HCT116 (cell line): ENCODE results near the gene STING1. TPM values are rescaled to one million over a fixed set of nuclear protein-coding genes. Genes with fewer than 3 reads are reported as not detected.

Experiments used
- ATAC-seq: fragments of 200-7000 bp; cut with Tn5 transposase; 2 replicates; pipeline ENCODE4 v1.9.1; 2020; ENCODE audit warnings: mild to moderate bottlenecking, moderate library complexity
- BruUV-seq: library from RNA; stranded (reverse); fragments of 400-500 nt; replicated peaks from 2 replicates; lab custom pipeline; 2021; lab: Mats Ljungman, UMichigan
- CTCF ChIA-PET: fragments of 300-600 bp; sonication (Branson Sonifier 250); formaldehyde crosslinking; loops from one replicate; lab custom pipeline; 2021; ENCODE audit warnings: antibody characterized with exemption; lab: Charles Lee
- POLR2A ChIA-PET: fragments of 300-600, 350-600 bp; sonication (Branson Sonifier 250); formaldehyde crosslinking; loops from one replicate; lab custom pipeline; 2021; ENCODE audit warnings: antibody characterized with exemption; lab: Charles Lee
- RAD21 ChIA-PET, 2 experiments: fragments of 300-600 bp; sonication (Branson Sonifier 250); formaldehyde crosslinking; loops; one replicate each; lab custom pipeline; 2023; ENCODE audit warnings: low total read pairs in 2 of 2; ENCODE audit not compliant: uncharacterized antibody in 2 of 2, unreplicated experiment in 2 of 2, low non-redundant PET in 1 of 2; lab: Charles Lee
- DNase-seq: peaks from one replicate; pipeline ENCODE4 v3.0.0-alpha.2; 2010; ENCODE audit warnings: low read depth, low spot score
- H2AFZ ChIP-seq: fragments of 200-600 bp; shearing (Covaris generic), sonication (generic); 2 replicates; pipeline ENCODE4 v1.6.1; 2017; ENCODE audit warnings: low read depth, mixed run types, mixed read lengths, antibody characterized with exemption, low read length; ENCODE audit not compliant: poor library complexity, severe bottlenecking
- H3K27ac ChIP-seq: 2 replicates; pipeline ENCODE4 v1.5.1; 2012; ENCODE audit warnings: low read depth, low read length
- H3K27me3 ChIP-seq: fragments of 200-600 bp; sonication (generic); 2 replicates; pipeline ENCODE4 v1.6.1; 2016; ENCODE audit warnings: mixed run types, low read length, mixed read lengths; ENCODE audit not compliant: insufficient read depth
- H3K36me3 ChIP-seq, 2 experiments: fragments of 200-500 bp in 1 of 2; fragments of 200-600 bp in 1 of 2; sonication (Bioruptor generic) in 1 of 2; sonication (generic) in 1 of 2; 2 replicates each; pipeline versions ENCODE4 v1.5.1 to v1.6.1; 2014 to 2016; ENCODE audit warnings: low read length in 2 of 2, inconsistent platforms in 1 of 2, mixed read lengths in 1 of 2, mixed run types in 1 of 2; ENCODE audit not compliant: insufficient read depth in 2 of 2, control insufficient read depth in 1 of 2
- H3K4me1 ChIP-seq, 2 experiments: fragments of 200-600 bp in 1 of 2; sonication (generic) in 1 of 2; 2 replicates each; pipeline versions ENCODE4 v1.5.1 to v1.6.1; 2012 to 2017; ENCODE audit warnings: low read length in 2 of 2, inconsistent platforms in 1 of 2, mild to moderate bottlenecking in 1 of 2, mixed read lengths in 1 of 2, mixed run types in 1 of 2, moderate library complexity in 1 of 2; ENCODE audit not compliant: insufficient read depth in 2 of 2, control insufficient read depth in 1 of 2
- H3K4me2 ChIP-seq: fragments of 200-600 bp; sonication (generic); 2 replicates; pipeline ENCODE4 v1.6.1; 2017; ENCODE audit warnings: mixed run types, low read length, mixed read lengths
- H3K4me3 ChIP-seq, 2 experiments: fragments of 200-600 bp in 1 of 2; sonication (generic) in 1 of 2; replicated peaks in 1 of 2; 2 replicates each; pipeline ENCODE4 v1.5.1; 2011 to 2016; ENCODE audit warnings: low read length in 2 of 2, control low read depth in 1 of 2, low read depth in 1 of 2, mild to moderate bottlenecking in 1 of 2, mixed read lengths in 1 of 2, mixed run types in 1 of 2
- H3K79me2 ChIP-seq: fragments of 200-600 bp; sonication (generic); 2 replicates; pipeline ENCODE4 v1.6.1; 2017; ENCODE audit warnings: mild to moderate bottlenecking, mixed run types, low read length, moderate library complexity, mixed read lengths; ENCODE audit not compliant: insufficient read depth
- H3K9ac ChIP-seq: fragments of 200-600 bp; sonication (generic); 2 replicates; pipeline ENCODE4 v1.6.1; 2016; ENCODE audit warnings: low read length, mixed read lengths
- H3K9me2 ChIP-seq: fragments of 200-600 bp; sonication (generic), shearing (Covaris generic); 2 replicates; pipeline ENCODE4 v1.6.1; 2017; ENCODE audit warnings: mixed run types, mild to moderate bottlenecking, moderate library complexity; ENCODE audit not compliant: insufficient read depth
- H3K9me3 ChIP-seq, 2 experiments: fragments of 200-500 bp in 1 of 2; fragments of 200-600 bp in 1 of 2; sonication (Bioruptor generic) in 1 of 2; sonication (generic) in 1 of 2; 2 replicates each; pipeline ENCODE4 v1.6.1; 2014 to 2017; ENCODE audit warnings: low read length in 2 of 2, mixed read lengths in 2 of 2, inconsistent platforms in 1 of 2, low read depth in 1 of 2, mild to moderate bottlenecking in 1 of 2, mixed run types in 1 of 2, moderate library complexity in 1 of 2; ENCODE audit not compliant: control insufficient read depth in 1 of 2, insufficient read depth in 1 of 2
- H4K20me1 ChIP-seq: fragments of 200-600 bp; sonication (generic), shearing (Covaris generic); 2 replicates; pipeline ENCODE4 v1.6.1; 2017; ENCODE audit warnings: mixed run types, mild to moderate bottlenecking, moderate library complexity; ENCODE audit not compliant: insufficient read depth
- ATF3 ChIP-seq: IDR thresholded peaks from 2 replicates; pipeline ENCODE4 v1.6.1; 2012
- CBX3 ChIP-seq: IDR thresholded peaks from 2 replicates; pipeline ENCODE4 v1.6.1; 2012; ENCODE audit warnings: low read depth
- CEBPB ChIP-seq: IDR thresholded peaks from 2 replicates; pipeline ENCODE4 v1.6.1; 2012; ENCODE audit warnings: low read depth
- EGR1 ChIP-seq: IDR thresholded peaks from 2 replicates; pipeline ENCODE4 v1.6.1; 2012; ENCODE audit warnings: low read depth
- ELF1 ChIP-seq: IDR thresholded peaks from 2 replicates; pipeline ENCODE4 v1.6.1; 2012; ENCODE audit warnings: low read depth, borderline replicate concordance
- EZH2 ChIP-seq: fragments of 200-600 bp; sonication (generic); IDR thresholded peaks from 2 replicates; pipeline ENCODE4 v1.6.1; 2017; ENCODE audit warnings: antibody characterized with exemption, mixed run types
- EZH2phosphoT487 ChIP-seq: fragments of 200-600 bp; IDR thresholded peaks from 2 replicates; pipeline ENCODE4 v1.6.1; 2018; ENCODE audit warnings: antibody characterized with exemption, borderline replicate concordance
- POLR2A ChIP-seq: IDR thresholded peaks from 2 replicates; pipeline ENCODE4 v1.7.0; 2011; ENCODE audit warnings: borderline replicate concordance; ENCODE audit not compliant: insufficient read depth, insufficient read length; ENCODE audit errors: extremely low read depth
- POLR2AphosphoS5 ChIP-seq: IDR thresholded peaks from 2 replicates; pipeline ENCODE4 v1.6.1; 2011; ENCODE audit warnings: mild to moderate bottlenecking, low read depth, low read length, moderate library complexity
- RAD21 ChIP-seq: IDR thresholded peaks from 2 replicates; pipeline ENCODE4 v1.6.1; 2012; ENCODE audit warnings: low read depth, mild to moderate bottlenecking
- SIN3A ChIP-seq: IDR thresholded peaks from 2 replicates; pipeline ENCODE4 v1.6.1; 2012; ENCODE audit warnings: low read depth
- TCF7L2 ChIP-seq: IDR thresholded peaks from 2 replicates; pipeline ENCODE4 v1.7.0; 2011; ENCODE audit warnings: borderline replicate concordance, inconsistent platforms; ENCODE audit not compliant: insufficient read depth, insufficient read length; ENCODE audit errors: extremely low read depth
- ZFX ChIP-seq: fragments of 450-650 bp; IDR thresholded peaks from 2 replicates; pipeline ENCODE4 v1.6.1; 2017
- ZNF274 ChIP-seq: fragments of 200-500 bp; sonication (Bioruptor generic); IDR thresholded peaks from 2 replicates; pipeline ENCODE4 v1.6.1; 2014; ENCODE audit warnings: mild to moderate bottlenecking, low read depth, low read length, inconsistent platforms
- intact Hi-C: fragments of 100-400 bp; cut with micrococcal nuclease; formaldehyde crosslinking; loops from 2 replicates; pipeline ENCODE4 v1.10.0; 2022
- total RNA-seq: library from RNA; stranded (reverse); gene quantifications from one replicate; pipeline ENCODE4 v1.2.1, GENCODE V29; 2021; ENCODE audit not compliant: unreplicated experiment
- TF ChIP-seq, protein P1 (sequence below), 3 experiments: fragments of 200-600 bp in 1 of 3; sonication (generic) in 1 of 3; IDR thresholded peaks in 2 of 3; conservative IDR thresholded peaks in 1 of 3; 2 replicates each; pipeline ENCODE4 v1.5.1; 2012 to 2017; ENCODE audit warnings: low read depth in 2 of 3, low read length in 2 of 3, antibody characterized with exemption in 1 of 3, borderline replicate concordance in 1 of 3, control low read depth in 1 of 3, mild to moderate bottlenecking in 1 of 3, mixed read lengths in 1 of 3, mixed run types in 1 of 3, moderate library complexity in 1 of 3; ENCODE audit not compliant: insufficient read depth in 1 of 3
- TF ChIP-seq, protein P2 (sequence below): IDR thresholded peaks from 2 replicates; pipeline ENCODE4 v1.6.1; 2012

The STING1 gene
- total RNA-seq, 1 experiment from 2014 or later, result 17.7 TPM

- no peaks in the 10 kb centered on the region for H3K9me2 ChIP-seq
- POLR2A ChIA-PET, result interaction anchor here (2.2 kb wide), 1 partner anchor 10 kb away, joined by 6 read pairs; the partner anchor contains the start of gene STING1
- intact Hi-C loops, result no loop called here
- no peaks in the 10 kb centered on the region for H3K9me3 ChIP-seq
- no TSS peak for BruUV-seq
- peak overlapping the region; percentile 27 for H3K9ac ChIP-seq
- no peaks in the 10 kb centered on the region for H4K20me1 ChIP-seq
- no peaks in the 10 kb centered on the region for H3K27me3 ChIP-seq
- peaks cover 9 to 30% of the 10 kb centered on the region in 2 experiments for H3K4me1 ChIP-seq
- DNase-seq (no peak), ATAC-seq (peak; percentile 74)
- no peaks in the 10 kb centered on the region for H3K36me3 ChIP-seq
- peak overlapping the region; percentile 3 for H2AFZ ChIP-seq
- peak overlapping the region; percentile 66 for H3K4me2 ChIP-seq
- CTCF ChIA-PET, result no interaction called here
- no peaks in the 10 kb centered on the region for H3K79me2 ChIP-seq
- peak overlapping the region in 1 of 2 experiments; percentile 29; a peak in 2 of 4 replicates for H3K4me3 ChIP-seq
- peak overlapping the region; percentile 3; the same call in 1 of the 2 replicates for H3K27ac ChIP-seq
- TF ChIP-seq POLR2AphosphoS5 (no peak), RAD21 (peak; percentile 13; the same call in 1 of the 2 replicates), CBX3 (peak; percentile 32; the same call in 1 of the 2 replicates)
- TF ChIP-seq, protein P1, sequence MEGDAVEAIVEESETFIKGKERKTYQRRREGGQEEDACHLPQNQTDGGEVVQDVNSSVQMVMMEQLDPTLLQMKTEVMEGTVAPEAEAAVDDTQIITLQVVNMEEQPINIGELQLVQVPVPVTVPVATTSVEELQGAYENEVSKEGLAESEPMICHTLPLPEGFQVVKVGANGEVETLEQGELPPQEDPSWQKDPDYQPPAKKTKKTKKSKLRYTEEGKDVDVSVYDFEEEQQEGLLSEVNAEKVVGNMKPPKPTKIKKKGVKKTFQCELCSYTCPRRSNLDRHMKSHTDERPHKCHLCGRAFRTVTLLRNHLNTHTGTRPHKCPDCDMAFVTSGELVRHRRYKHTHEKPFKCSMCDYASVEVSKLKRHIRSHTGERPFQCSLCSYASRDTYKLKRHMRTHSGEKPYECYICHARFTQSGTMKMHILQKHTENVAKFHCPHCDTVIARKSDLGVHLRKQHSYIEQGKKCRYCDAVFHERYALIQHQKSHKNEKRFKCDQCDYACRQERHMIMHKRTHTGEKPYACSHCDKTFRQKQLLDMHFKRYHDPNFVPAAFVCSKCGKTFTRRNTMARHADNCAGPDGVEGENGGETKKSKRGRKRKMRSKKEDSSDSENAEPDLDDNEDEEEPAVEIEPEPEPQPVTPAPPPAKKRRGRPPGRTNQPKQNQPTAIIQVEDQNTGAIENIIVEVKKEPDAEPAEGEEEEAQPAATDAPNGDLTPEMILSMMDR (IDR thresholded peaks at IDR 0.05 in 2 of 3, conservative IDR thresholded peaks at IDR 0.05 in 1 of 3; ENCODE audit: borderline replicate concordance in 1 of 3, insufficient read depth in 1 of 3, low read depth in 2 of 3, low read length in 2 of 3), result 0 out of 6 replicates have a peak, but pooled peaks of 1 of the 3 experiments have one; percentile 3
- TF ChIP-seq, all 23 proteins: peak for 3
- RAD21 ChIA-PET, result no interaction called here
Measured at GRCh38 chr5:139492700-139493192, 10.2 kb upstream of the STING1 start.

DNA sequence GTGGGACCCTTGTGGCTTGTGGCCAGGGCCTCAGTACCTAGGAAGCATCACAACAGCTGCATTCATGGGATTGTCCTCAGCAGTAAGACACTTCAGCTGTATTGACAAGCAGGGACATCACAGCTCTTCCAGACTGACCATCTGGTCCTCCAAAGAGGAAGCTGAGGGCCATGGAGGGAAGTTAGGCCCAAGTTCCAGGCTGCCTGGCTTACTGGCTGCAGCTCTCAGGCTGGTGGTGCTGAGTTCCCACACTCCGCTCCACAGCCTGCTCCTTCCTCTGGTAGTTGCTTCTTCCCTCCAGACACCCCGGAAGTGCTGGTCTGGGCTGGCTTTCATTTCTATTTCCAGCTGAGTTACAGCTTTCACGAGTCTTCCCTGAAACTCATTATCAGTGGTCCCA is 5.7 kb upstream of the STING1 start:
- ATAC-seq (no peak), DNase-seq (no peak)
- Histone ChIP-seq H3K27ac (no peak overlapping the region), H3K4me2 (no peak overlapping the region), H2AFZ (no peak overlapping the region), H3K27me3 (no peaks in the 10 kb centered on the region), H3K79me2 (no peaks in the 10 kb centered on the region), H3K9me2 (no peaks in the 10 kb centered on the region), H3K4me1 (peaks cover 12 to 13% of the 10 kb centered on the region in 2 experiments), H4K20me1 (no peaks in the 10 kb centered on the region), H3K9ac (no peak overlapping the region), H3K9me3 (no peaks in the 10 kb centered on the region), H3K36me3 (no peaks in the 10 kb centered on the region), H3K4me3 (no peak overlapping the region)
- CTCF ChIA-PET, result no interaction called here
- intact Hi-C loops, result no loop called here
- POLR2A ChIA-PET, result no interaction called here
- no TSS peak for BruUV-seq
- RAD21 ChIA-PET, result no interaction called here
- TF ChIP-seq EZH2phosphoT487 (no peak), CEBPB (no peak), ZFX (no peak), POLR2A (no peak), ZNF274 (no peak), TCF7L2 (no peak), POLR2AphosphoS5 (no peak), EGR1 (no peak), ELF1 (no peak), EZH2 (no peak), SIN3A (no peak), ATF3 (no peak)
- TF ChIP-seq, protein P1 (IDR thresholded peaks at IDR 0.05 in 2 of 3, conservative IDR thresholded peaks at IDR 0.05 in 1 of 3; ENCODE audit: borderline replicate concordance in 1 of 3, insufficient read depth in 1 of 3, low read depth in 2 of 3, low read length in 2 of 3), result no peak
- TF ChIP-seq, protein P2, sequence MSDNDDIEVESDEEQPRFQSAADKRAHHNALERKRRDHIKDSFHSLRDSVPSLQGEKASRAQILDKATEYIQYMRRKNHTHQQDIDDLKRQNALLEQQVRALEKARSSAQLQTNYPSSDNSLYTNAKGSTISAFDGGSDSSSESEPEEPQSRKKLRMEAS, result no peak
